T47D (cell line): ENCODE results near the gene COL9A3.
A peak's percentile ranks its signal among the peaks of the same experiment; 100 is the strongest.

Source experiments
- DNase-seq, 2 experiments: peaks; one replicate each; pipeline versions ENCODE4 v3.0.0 to v3.0.0-alpha.2; 2011 to 2012; ENCODE audit warnings: low read depth in 1 of 2, low spot score in 1 of 2
- JUND ChIP-seq: IDR thresholded peaks from 2 replicates; pipeline ENCODE4 v1.6.1; 2012; ENCODE audit warnings: low read depth
- in situ Hi-C: cut with HindIII; loops from 2 replicates; pipeline ENCODE4 v1.10.0; 2016; ENCODE audit warnings: low sequenced_read_pairs, low pct_unique_long_range_greater_than_20kb

The COL9A3 gene

DNA sequence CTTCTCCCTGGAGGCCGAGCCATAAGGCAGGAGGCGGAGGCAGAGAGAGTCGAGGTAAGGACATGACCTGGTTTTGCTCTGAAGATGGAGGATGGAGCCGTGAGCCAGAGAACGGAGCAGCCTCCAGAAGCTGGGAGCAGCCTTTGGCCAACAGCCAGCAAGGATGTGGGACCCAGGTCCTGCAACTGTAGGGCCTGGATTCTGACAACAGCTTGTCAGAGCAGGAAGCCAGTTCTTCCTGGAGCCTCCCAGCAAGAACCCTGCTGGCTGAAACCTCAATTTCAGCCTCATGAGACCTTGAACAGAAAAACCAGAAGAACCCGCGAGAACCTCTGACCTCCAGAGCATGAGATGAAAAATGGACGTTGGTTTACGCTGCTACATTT lies 34.0 kb upstream of the COL9A3 start:
- in situ Hi-C loops: no loop called here
- DNase-seq: peak in 1 of 2 experiments; percentile 44
- no peak for TF ChIP-seq JUND

DNA sequence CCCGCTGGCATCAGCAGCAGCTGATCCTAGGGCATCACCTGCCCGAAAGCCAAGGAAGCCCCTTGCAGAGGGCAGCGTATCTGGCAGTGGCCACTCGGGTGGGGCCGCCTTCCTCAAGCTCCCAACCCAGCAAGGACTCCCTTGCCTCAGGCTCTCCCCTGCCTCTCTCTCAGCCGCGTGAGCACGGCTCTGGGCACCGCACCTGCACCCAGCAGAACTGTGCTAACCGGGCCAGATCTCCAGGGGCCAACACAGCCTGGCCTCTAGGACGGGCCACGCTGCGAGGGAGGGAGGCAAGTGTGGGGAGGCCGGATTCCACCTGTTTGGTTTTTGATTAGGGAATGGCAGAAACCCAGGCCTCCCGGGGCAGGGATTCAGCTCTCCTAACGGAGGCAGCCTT lies 32.4 kb upstream of the COL9A3 start:
- DNase-seq: no peak
- TF ChIP-seq JUND: no peak
- in situ Hi-C loops: no loop called here

DNA sequence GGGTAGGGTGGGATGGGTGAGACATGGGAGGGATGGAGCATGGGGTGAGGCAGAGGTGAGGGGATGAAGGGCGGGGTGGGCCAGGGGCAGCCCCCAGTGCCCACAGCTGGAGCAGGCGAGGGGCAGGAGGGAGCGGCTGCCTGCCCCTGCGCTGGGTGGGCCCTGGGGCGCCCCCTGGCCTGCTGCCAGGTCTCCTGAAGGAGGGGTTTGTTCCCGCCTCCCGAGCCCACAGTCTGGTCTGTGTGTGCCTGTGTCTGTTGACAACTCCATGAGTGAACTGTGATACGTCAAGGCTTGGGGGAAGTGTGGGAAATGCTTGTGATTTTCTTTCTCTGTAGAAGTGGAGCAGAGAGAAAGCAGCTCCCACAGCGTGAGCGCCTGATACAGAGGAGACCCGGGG lies 31.5 kb upstream of the COL9A3 start:
- in situ Hi-C loops: no loop called here
- DNase-seq: no peak
- no peak for TF ChIP-seq JUND

DNA sequence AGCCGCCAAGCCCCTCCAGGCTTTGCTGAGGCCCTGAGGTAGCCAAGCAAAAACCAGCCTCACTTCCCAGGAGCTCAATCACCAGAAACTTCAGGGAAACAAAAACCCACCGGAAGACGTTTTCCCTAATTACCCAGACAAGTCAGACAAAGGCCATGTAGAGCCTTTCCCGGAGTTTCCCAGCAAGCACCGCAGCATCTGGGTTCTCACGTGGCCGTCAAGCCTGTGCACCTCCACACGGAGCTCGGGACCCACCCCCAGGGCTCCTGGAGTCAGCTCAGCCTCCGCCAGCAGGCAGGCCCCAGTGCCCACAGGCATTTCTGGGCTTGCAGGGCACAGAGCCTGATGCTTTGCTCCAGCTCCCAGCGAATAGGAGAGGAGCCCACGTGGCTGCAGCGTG lies 30.7 kb upstream of the COL9A3 start:
- no peak for TF ChIP-seq JUND
- in situ Hi-C loops: no loop called here
- no peak for DNase-seq

DNA sequence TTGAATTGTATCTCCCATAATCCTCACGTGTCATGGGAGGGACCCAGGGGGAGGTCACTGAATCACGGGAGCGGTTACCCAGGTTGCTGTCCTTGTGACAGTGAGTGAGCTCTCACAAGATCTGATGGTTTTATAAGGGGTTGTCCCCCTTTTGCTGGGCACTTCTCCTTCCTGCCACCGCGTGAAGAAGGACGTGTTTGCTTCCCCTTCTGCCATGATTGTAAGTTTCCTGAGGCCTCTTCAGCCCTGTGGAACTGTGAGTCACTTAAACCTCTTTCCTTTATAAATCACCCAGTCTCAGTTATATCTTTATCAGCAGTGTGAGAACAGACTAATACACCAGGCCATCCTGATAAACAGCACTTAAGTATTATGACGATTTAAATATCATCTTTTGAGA lies 29.5 kb upstream of the COL9A3 start:
- TF ChIP-seq JUND: no peak
- in situ Hi-C loops: no loop called here
- DNase-seq: no peak

- in situ Hi-C loops: no loop called here
- no peak for TF ChIP-seq JUND
- no peak for DNase-seq
Measured at GRCh38 chr20:62787866-62788265, 29.0 kb upstream of the COL9A3 start.

DNA sequence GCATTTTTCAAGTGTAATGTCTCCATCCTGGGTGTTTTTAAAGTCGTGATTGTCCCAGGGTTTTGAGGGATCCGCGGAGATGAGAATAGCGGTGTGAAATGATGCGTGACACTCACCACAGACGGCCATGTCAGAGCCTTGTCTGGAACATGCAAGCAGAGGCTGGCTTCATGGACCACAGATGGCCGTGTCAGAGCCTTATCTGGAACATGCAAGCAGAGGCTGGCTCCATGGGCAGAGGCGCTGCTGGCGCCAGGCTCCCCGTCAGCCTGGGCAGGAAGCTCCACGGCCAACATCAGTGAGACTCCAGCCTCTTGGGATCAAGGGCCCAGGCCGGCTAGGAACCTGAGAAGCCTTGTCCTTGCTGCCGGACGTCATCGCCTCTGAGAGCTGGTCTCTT lies 28.2 kb upstream of the COL9A3 start:
- in situ Hi-C loops: no loop called here
- TF ChIP-seq JUND: no peak
- DNase-seq: no peak

DNA sequence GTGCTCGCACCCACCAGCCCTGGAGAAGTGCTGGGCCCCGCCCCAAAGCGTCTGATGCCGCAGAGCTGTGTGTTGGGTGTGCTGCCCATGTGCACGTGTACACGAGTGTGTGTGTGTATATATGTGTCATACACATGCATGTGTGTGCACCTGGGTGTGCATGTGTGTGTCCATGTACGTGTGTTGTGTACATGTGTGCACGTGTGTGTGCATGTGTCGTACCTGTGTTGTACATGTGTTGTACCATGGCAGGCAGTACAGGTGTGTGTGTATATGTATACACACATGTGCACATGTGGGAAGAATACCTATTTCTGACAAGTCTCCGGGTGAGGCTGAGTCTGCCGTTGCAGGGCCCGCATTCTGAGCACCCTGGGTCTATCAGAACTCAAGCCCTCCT lies 26.8 kb upstream of the COL9A3 start:
- no peak for TF ChIP-seq JUND
- in situ Hi-C loops: no loop called here
- no peak for DNase-seq

DNA sequence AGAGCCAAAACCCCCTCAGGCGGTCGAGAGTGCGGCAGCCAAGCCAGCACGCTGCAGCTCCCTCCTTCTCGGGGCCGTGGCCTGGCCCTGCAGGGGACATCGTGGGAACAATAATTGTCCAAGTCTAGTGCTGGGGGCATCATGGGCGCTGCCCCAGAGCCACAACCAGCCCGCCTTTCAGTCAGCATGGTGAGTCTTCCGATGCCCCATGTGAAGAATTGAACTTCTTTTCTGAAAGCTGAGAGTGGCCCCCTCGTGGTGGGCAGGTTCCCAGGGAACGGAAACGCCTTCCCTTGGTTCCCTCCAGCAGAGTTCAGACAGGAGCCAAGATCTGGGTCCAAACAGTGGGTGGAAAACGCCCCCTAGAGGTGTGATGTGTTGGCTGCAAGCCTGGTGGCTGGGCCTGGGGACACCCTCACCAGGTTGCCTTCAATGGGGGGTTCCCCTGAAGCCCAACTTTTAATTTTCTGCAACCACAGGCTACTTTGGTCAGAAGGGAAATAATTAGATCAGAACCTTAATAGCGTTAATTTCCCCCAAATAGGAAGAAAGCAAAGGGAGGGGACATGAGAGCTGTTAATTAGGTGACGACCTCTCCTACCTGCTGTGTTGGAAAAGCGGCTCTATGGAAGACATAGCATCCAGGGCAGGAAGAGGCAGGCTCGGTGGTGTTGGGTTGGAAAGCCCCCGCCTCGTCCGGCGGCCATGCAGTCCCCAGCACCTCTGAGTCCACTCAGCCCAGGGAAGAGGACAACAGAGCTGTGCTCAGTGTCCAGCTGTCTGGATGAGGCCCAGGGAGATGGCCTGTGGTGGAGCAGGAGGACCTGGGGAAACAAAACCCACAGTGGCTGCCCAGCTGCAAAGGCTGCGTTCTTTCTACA lies 25.3 kb upstream of the COL9A3 start:
- peak; percentile 88 to 96 for DNase-seq
- no peak for TF ChIP-seq JUND
- in situ Hi-C loops: no loop called here

- peak in 1 of 2 experiments; percentile 81 for DNase-seq
- in situ Hi-C loops: no loop called here
- TF ChIP-seq JUND: no peak
Measured at GRCh38 chr20:62792182-62792939, 24.5 kb upstream of the COL9A3 start.

- no peak for DNase-seq
- in situ Hi-C loops: no loop called here
- no peak for TF ChIP-seq JUND
Measured at GRCh38 chr20:62792940-62793756, 23.7 kb upstream of the COL9A3 start.

DNA sequence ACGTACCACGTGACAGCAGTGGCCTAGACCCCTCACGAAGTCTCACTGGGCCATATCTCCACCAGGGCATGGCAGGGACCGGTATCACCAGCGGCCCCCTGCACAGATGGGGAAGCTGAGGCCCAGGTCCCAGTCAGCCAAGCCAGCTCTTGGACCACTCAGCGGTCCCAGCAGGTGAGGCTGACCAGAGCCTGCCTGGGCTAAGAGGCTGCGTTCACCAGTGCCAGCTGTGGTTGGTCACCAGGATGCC lies 23.2 kb upstream of the COL9A3 start:
- in situ Hi-C loops: no loop called here
- no peak for TF ChIP-seq JUND
- DNase-seq: no peak
